K562 (cell line): Measurements from ENCODE around the gene MYO3B. TPM values are rescaled to one million over a fixed set of nuclear protein-coding genes. Genes with fewer than 3 reads are reported as not detected.
A peak's percentile ranks its signal among the peaks of the same experiment; 100 is the strongest.

Experiments used
- ATAC-seq: fragments of 200-7000 bp; cut with Tn5 transposase; 3 replicates; pipeline ENCODE4 v1.9.1; 2020; ENCODE audit warnings: moderate library complexity
- BruUV-seq: library from RNA; stranded (reverse); fragments of 400-500 nt; replicated peaks from 2 replicates; lab custom pipeline; 2021; lab: Mats Ljungman, UMichigan
- CTCF ChIA-PET: fragments of 300-600 bp; formaldehyde crosslinking; extraction: SDS; loops from one replicate; lab custom pipeline; 2021; ENCODE audit warnings: low intra/inter-chr PET ratio; lab: Yijun Ruan, JAX
- POLR2A ChIA-PET: fragments of 300-600, 350-650 bp; sonication (Branson Sonifier 250); formaldehyde crosslinking; extraction: SDS; loops from one replicate; lab custom pipeline; 2021; ENCODE audit warnings: antibody characterized with exemption, inconsistent platforms; lab: Yijun Ruan, JAX
- DNase-seq, 4 experiments: peaks; one replicate each; pipeline versions ENCODE4 v3.0.0 to v3.0.0-alpha.2; 2011 to 2018; ENCODE audit warnings: low spot score in 3 of 4, mixed read lengths in 3 of 4; ENCODE audit errors: extremely low read depth in 1 of 4
- FAIRE-seq: peaks from 2 replicates; lab custom pipeline; 2011; peaks lifted over from hg19 to GRCh38; lab: Jason Lieb, UNC
- H2AFZ ChIP-seq: 2 replicates; pipeline ENCODE4 v1.6.0; 2011; ENCODE audit warnings: low read depth, low read length, control low read depth, inconsistent platforms
- H3K27ac ChIP-seq: fragments of 200-600 bp; 3 replicates; pipeline ENCODE4 v1.8.0; 2011; ENCODE audit warnings: low read depth, mild to moderate bottlenecking, control low read depth, inconsistent platforms, low read length, moderate library complexity, mixed read lengths; ENCODE audit errors: extremely low read depth
- H3K27me3 ChIP-seq, 2 experiments: fragments of 300-600 bp in 1 of 2; 2 replicates in 1 of 2; 3 replicates in 1 of 2; pipeline versions ENCODE4 v1.6.0 to v1.8.0; 2011; ENCODE audit warnings: inconsistent platforms in 2 of 2, low read length in 2 of 2, mild to moderate bottlenecking in 1 of 2, mixed read lengths in 1 of 2, moderate library complexity in 1 of 2; ENCODE audit not compliant: control insufficient read depth in 2 of 2, insufficient read depth in 2 of 2
- H3K36me3 ChIP-seq: fragments of 300-600 bp; 3 replicates; pipeline ENCODE4 v1.8.0; 2011; ENCODE audit warnings: mild to moderate bottlenecking, low read length, inconsistent platforms; ENCODE audit not compliant: control insufficient read depth, insufficient read depth
- H3K4me1 ChIP-seq, 2 experiments: fragments of 200-600 bp in 1 of 2; replicated peaks in 1 of 2; 2 replicates in 1 of 2; 3 replicates in 1 of 2; pipeline versions ENCODE4 v1.5.1 to v1.8.0; 2011; ENCODE audit warnings: inconsistent platforms in 2 of 2, low read length in 2 of 2, mild to moderate bottlenecking in 1 of 2, mixed read lengths in 1 of 2, moderate library complexity in 1 of 2; ENCODE audit not compliant: control insufficient read depth in 2 of 2, insufficient read depth in 2 of 2
- H3K4me2 ChIP-seq: 2 replicates; pipeline ENCODE4 v1.6.1; 2011; ENCODE audit warnings: low read length, control low read depth, inconsistent platforms, mixed read lengths; ENCODE audit not compliant: insufficient read depth
- H3K4me3 ChIP-seq: fragments of 200-600 bp; sonication (generic), shearing (Covaris generic); 2 replicates; pipeline ENCODE4 v1.5.1; 2016; ENCODE audit warnings: control low read depth, inconsistent platforms
- H3K79me2 ChIP-seq: fragments of 200-600 bp; 3 replicates; pipeline ENCODE4 v1.8.0; 2011; ENCODE audit warnings: low read length, inconsistent platforms; ENCODE audit not compliant: control insufficient read depth, insufficient read depth
- H3K9ac ChIP-seq, 2 experiments: 2 replicates each; pipeline versions ENCODE4 v1.6.0 to v1.6.1; 2011; ENCODE audit warnings: low read depth in 2 of 2, low read length in 2 of 2, control low read depth in 1 of 2, inconsistent platforms in 1 of 2, mild to moderate bottlenecking in 1 of 2, mixed read lengths in 1 of 2; ENCODE audit not compliant: insufficient read depth in 1 of 2
- H3K9me1 ChIP-seq: one replicate; pipeline ENCODE4 v1.6.0; 2011; ENCODE audit warnings: inconsistent platforms, mild to moderate bottlenecking, low read length, moderate library complexity; ENCODE audit not compliant: control insufficient read depth, insufficient read depth
- H3K9me3 ChIP-seq: replicated peaks from 2 replicates; pipeline ENCODE4 v1.5.1; 2011; ENCODE audit warnings: low read depth, low read length, inconsistent platforms; ENCODE audit not compliant: control insufficient read depth, insufficient read depth
- H4K20me1 ChIP-seq: replicated peaks from 2 replicates; pipeline ENCODE4 v1.6.1; 2011; ENCODE audit warnings: low read length, inconsistent platforms, mixed read lengths; ENCODE audit not compliant: control insufficient read depth, insufficient read depth
- AFF1 ChIP-seq, 2 experiments: fragments of 450-650 bp; IDR thresholded peaks; 2 replicates each; pipeline ENCODE4 v1.6.1; 2018; ENCODE audit warnings: mild to moderate bottlenecking in 2 of 2, low read depth in 1 of 2; ENCODE audit not compliant: partially characterized antibody in 2 of 2
- ARHGAP35 ChIP-seq: fragments of 450-650 bp; IDR thresholded peaks from 2 replicates; pipeline ENCODE4 v1.6.1; 2018; ENCODE audit not compliant: partially characterized antibody
- CBX5 ChIP-seq: IDR thresholded peaks from 2 replicates; pipeline ENCODE4 v1.6.1; 2014; ENCODE audit warnings: low read depth, borderline replicate concordance
- FOXO4 ChIP-seq: fragments of 450-650 bp; formaldehyde crosslinking; IDR thresholded peaks from 2 replicates; pipeline ENCODE4 v1.4.0; 2020; ENCODE audit warnings: mild to moderate bottlenecking, moderate library complexity
- HDGF ChIP-seq: fragments of 450-650 bp; IDR thresholded peaks from 2 replicates; pipeline ENCODE4 v1.6.1; 2016
- HMG20B ChIP-seq: fragments of 250-450 bp; sonication (Bioruptor Pico); IDR thresholded peaks from 2 replicates; pipeline ENCODE4 v1.5.0; 2021; ENCODE audit warnings: mild to moderate bottlenecking
- MAZ ChIP-seq, 2 experiments: fragments of 450-650 bp in 1 of 2; sonication (generic) in 1 of 2; formaldehyde crosslinking; IDR thresholded peaks in 1 of 2; conservative IDR thresholded peaks in 1 of 2; 2 replicates each; pipeline versions ENCODE4 v1.4.0 to v1.5.0; 2020; ENCODE audit warnings: mild to moderate bottlenecking in 1 of 2, missing genetic modification reagents in 1 of 2
- NR4A1 ChIP-seq, 2 experiments: fragments of 250-450 bp in 1 of 2; fragments of 450-650 bp in 1 of 2; sonication (Bioruptor Pico) in 1 of 2; IDR thresholded peaks; 2 replicates each; pipeline versions ENCODE4 v1.4.0 to v1.6.1; 2016 to 2020; ENCODE audit warnings: mild to moderate bottlenecking in 2 of 2, missing compliant biosample characterization in 1 of 2, missing genetic modification characterization in 1 of 2, moderate library complexity in 1 of 2
- RFX7 ChIP-seq: fragments of 250-450 bp; sonication (Bioruptor Pico); IDR thresholded peaks from 2 replicates; pipeline ENCODE4 v1.5.1; 2021; ENCODE audit warnings: mild to moderate bottlenecking
- SMAD3 ChIP-seq: fragments of 450-650 bp; formaldehyde crosslinking; conservative IDR thresholded peaks from 2 replicates; pipeline ENCODE4 v1.4.0; 2020; ENCODE audit warnings: mild to moderate bottlenecking
- SRF ChIP-seq, 2 experiments: fragments of 250-450, 450-650 bp in 1 of 2; sonication (Bioruptor Pico) in 1 of 2; sonication (generic) in 1 of 2; formaldehyde crosslinking; IDR thresholded peaks; 2 replicates each; pipeline versions ENCODE4 v1.5.0 to v1.5.1; 2020 to 2022; ENCODE audit warnings: mild to moderate bottlenecking in 1 of 2, missing genetic modification reagents in 1 of 2
- TRIM24 ChIP-seq, 2 experiments: fragments of 450-650 bp; IDR thresholded peaks; 2 replicates each; pipeline ENCODE4 v1.6.1; 2016
- ZBTB5 ChIP-seq: fragments of 450-650 bp; IDR thresholded peaks from 2 replicates; pipeline ENCODE4 v1.6.1; 2017; ENCODE audit warnings: antibody characterized with exemption
- ZKSCAN8 ChIP-seq: fragments of 200-800 bp; sonication (Bioruptor generic); IDR thresholded peaks from 2 replicates; pipeline ENCODE4 v1.6.1; 2016; ENCODE audit warnings: missing genetic modification characterization, missing compliant biosample characterization
- ZNF696 ChIP-seq: fragments of 250-450 bp; sonication (Bioruptor Pico); conservative IDR thresholded peaks from 2 replicates; pipeline ENCODE4 v1.4.0; 2020; ENCODE audit warnings: mild to moderate bottlenecking, moderate library complexity
- WGBS: fragments of 100-300 bp; shearing (Covaris generic); methylation state at CpG from one replicate; pipeline ENCODE4 v1.1.6; 2016; ENCODE audit warnings: low coverage, mixed read lengths; ENCODE audit not compliant: insufficient coverage; ENCODE audit errors: missing lambda C conversion rate; 5-methylcytosine and 5-hydroxymethylcytosine counted together
- in situ Hi-C: fragments of 300-500 bp; cut with MboI; formaldehyde crosslinking; loops from 4 replicates; pipeline ENCODE4 v1.15.0; 2018; ENCODE audit warnings: inconsistent platforms, mixed read lengths
- intact Hi-C: fragments of 100-400 bp; cut with micrococcal nuclease; formaldehyde crosslinking; loops from 2 replicates; pipeline ENCODE4 v1.14.2; 2022
- polyA plus RNA-seq, 8 experiments: library from polyadenylated mRNA; depleted of rRNA in 4 of 8; stranded (reverse) in 5 of 8; unstranded in 3 of 8; fragments of >200 nt; fragmentation: Nextera tagmentation in 2 of 8; fragmentation: Illumina TruSeq in 1 of 8; extraction: Ambion mirVana in 2 of 8; extraction: Trizol in 1 of 8; gene quantifications; 2 replicates each; pipeline versions ENCODE4 v1.2.1 to v1.2.3, GENCODE V29; 2011 to 2014; ENCODE audit warnings: inconsistent platforms in 1 of 8, missing spikeins in 1 of 8
- total RNA-seq, 7 experiments: library from RNA; depleted of rRNA in 6 of 7; stranded (reverse); fragments of >200 nt in 6 of 7; fragmentation: Illumina TruSeq in 2 of 7; extraction: Trizol in 2 of 7; gene quantifications; 2 replicates each; pipeline versions ENCODE4 v1.2.1 to v1.2.3, GENCODE V29; 2011 to 2021; ENCODE audit warnings: low replicate concordance in 1 of 7

Gene MYO3B
- total and polyA plus RNA-seq, 9 of the 15 experiments (the other 6 are each of a cell fraction or from before 2014, with no cell fraction given), result 2.7 to 6.5 (median 3.6) TPM

- POLR2A ChIA-PET, result interaction anchor here (0.5 to 2.1 kb wide), 2 partner anchors 151 to 448 kb away, joined by 3 to 5 read pairs; partner anchors contain the start of gene GAD1
- ATAC-seq (no peak), DNase-seq (no peak), FAIRE-seq (no peak)
- Histone ChIP-seq H3K9me1 (no peaks in the 10 kb centered on the region), H3K79me2 (peaks cover 7% of the 10 kb centered on the region; the same call in 1 of the 3 replicates), H2AFZ (peak overlapping the region; percentile 65), H4K20me1 (no peaks in the 10 kb centered on the region), H3K4me1 (peaks cover 0 to 42% of the 10 kb centered on the region in 2 experiments; a peak in 4 of 5 replicates), H3K4me2 (0 out of 2 replicates have a peak overlapping the region, but pooled peaks have one; percentile 7), H3K27ac (no peak overlapping the region), H3K9ac (peak overlapping the region in 1 of 2 experiments; percentile 21; a peak in 2 of 4 replicates), H3K4me3 (no peak overlapping the region), H3K27me3 (no peaks in the 10 kb centered on the region), H3K36me3 (no peaks in the 10 kb centered on the region), H3K9me3 (no peaks in the 10 kb centered on the region)
- in situ Hi-C loops (loop anchor here (10.0 kb wide), 1 partner anchor 446 kb away; the partner anchor contains the start of gene GAD1), intact Hi-C loops (loop anchor here (10.0 kb wide), 2 partner anchors 364 to 544 kb away; partner anchors contain the start of genes METTL5 and UBR3)
- CTCF ChIA-PET, result interaction anchor here (3.8 kb wide), 1 partner anchor 448 kb away, joined by 28 read pairs; the partner anchor contains the start of gene GAD1
- 19% methylated on average over 5 of the region's 5 CpGs for WGBS
- BruUV-seq, result no TSS peak
- no peak for TF ChIP-seq RFX7 (CRISPR knock-in tag)
- TF ChIP-seq TRIM24 (IDR thresholded peaks at IDR 0.05), result no peak
- 0 out of 2 replicates have a peak, but pooled peaks have one; percentile 1 for TF ChIP-seq ZKSCAN8
- TF ChIP-seq HMG20B (CRISPR knock-in tag), result no peak
- TF ChIP-seq AFF1 (IDR thresholded peaks at IDR 0.05; ENCODE audit: low read depth in 1 of 2, partially characterized antibody in 2 of 2), result no peak
- TF ChIP-seq NR4A1 (CRISPR knock-in tag; IDR thresholded peaks at IDR 0.05), result no peak
- 0 out of 2 replicates have a peak, but pooled peaks have one; percentile 4 for TF ChIP-seq NR4A1 (tag; IDR thresholded peaks at IDR 0.05)
- no peak for TF ChIP-seq FOXO4
- no peak for TF ChIP-seq SMAD3
- TF ChIP-seq CBX5, result no peak
- no peak for TF ChIP-seq ZNF696 (CRISPR knock-in tag)
- 0 out of 4 replicates have a peak, but pooled peaks of 1 of the 2 experiments have one; percentile 15 for TF ChIP-seq MAZ (CRISPR knock-in tag; conservative IDR thresholded peaks at IDR 0.05 in 1 of 2, IDR thresholded peaks at IDR 0.05 in 1 of 2)
- TF ChIP-seq SRF (CRISPR knock-in tag; IDR thresholded peaks at IDR 0.05), result 0 out of 4 replicates have a peak, but pooled peaks of 1 of the 2 experiments have one; percentile 18
- TF ChIP-seq ZBTB5, result no peak
- no peak for TF ChIP-seq HDGF
- no peak for TF ChIP-seq ARHGAP35
Measured at GRCh38 chr2:170368370-170368769, 190.4 kb downstream of the MYO3B start.
